ENCODE data around the gene PELI1.

DNA sequence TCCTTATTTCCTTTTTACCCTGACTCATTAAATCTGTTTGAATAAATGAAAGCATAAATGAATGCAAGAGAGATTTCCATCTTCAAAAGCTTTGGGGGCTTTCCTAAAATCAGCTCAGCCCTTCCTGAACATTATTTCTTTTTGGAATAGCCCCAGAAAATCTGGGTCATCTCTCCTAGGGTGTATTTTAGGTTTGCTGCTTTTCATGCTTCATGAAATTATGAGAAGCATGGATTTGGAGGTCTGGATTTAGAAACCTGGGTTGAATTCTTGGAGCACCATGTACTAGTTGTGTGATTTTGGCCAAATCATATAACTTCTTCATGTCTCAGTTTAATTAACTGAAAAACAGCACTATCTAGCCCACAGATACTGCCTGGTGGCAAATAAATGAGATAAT lies 24.0 kb upstream of the PELI1 start:
- TF ChIP-seq CREB1 (IDR thresholded peaks at IDR 0.05; ENCODE audit: low read depth) (no peak), NFIC (IDR thresholded peaks at IDR 0.05) (no peak), RAD21 (IDR thresholded peaks at IDR 0.05; ENCODE audit: low read depth) (no peak), YY1 (IDR thresholded peaks at IDR 0.05; ENCODE audit: low read depth) (no peak), CEBPB (IDR thresholded peaks at IDR 0.05) (no peak), TCF12 (IDR thresholded peaks at IDR 0.05; ENCODE audit: low read depth) (no peak), TAF1 (IDR thresholded peaks at IDR 0.05; ENCODE audit: low read depth) (no peak), EP300 (IDR thresholded peaks at IDR 0.05; ENCODE audit: borderline replicate concordance) (no peak), FOXM1 (IDR thresholded peaks at IDR 0.05; ENCODE audit: borderline replicate concordance, low read depth) (no peak), ZBTB7A (IDR thresholded peaks at IDR 0.05; ENCODE audit: low read depth) (no peak)
- TF ChIP-seq, protein P1, sequence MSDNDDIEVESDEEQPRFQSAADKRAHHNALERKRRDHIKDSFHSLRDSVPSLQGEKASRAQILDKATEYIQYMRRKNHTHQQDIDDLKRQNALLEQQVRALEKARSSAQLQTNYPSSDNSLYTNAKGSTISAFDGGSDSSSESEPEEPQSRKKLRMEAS (IDR thresholded peaks at IDR 0.05), result no peak
- TF ChIP-seq, protein P2, sequence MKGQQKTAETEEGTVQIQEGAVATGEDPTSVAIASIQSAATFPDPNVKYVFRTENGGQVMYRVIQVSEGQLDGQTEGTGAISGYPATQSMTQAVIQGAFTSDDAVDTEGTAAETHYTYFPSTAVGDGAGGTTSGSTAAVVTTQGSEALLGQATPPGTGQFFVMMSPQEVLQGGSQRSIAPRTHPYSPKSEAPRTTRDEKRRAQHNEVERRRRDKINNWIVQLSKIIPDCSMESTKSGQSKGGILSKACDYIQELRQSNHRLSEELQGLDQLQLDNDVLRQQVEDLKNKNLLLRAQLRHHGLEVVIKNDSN (IDR thresholded peaks at IDR 0.05), result no peak

Measured in Ishikawa (cell line).